PFSK-1 (cell line): ENCODE results near the gene RPH3AL.

Experiments
- FOXP2 ChIP-seq: optimal IDR thresholded peaks from 2 replicates; pipeline ENCODE3; 2011; ENCODE audit warnings: borderline replicate concordance, control low read depth, inconsistent platforms; ENCODE audit not compliant: insufficient read depth; ENCODE audit errors: extremely low read length, extremely low read depth
- POLR2AphosphoS5 ChIP-seq: IDR thresholded peaks from 2 replicates; pipeline ENCODE4 v1.6.1; 2012; ENCODE audit warnings: low read depth, mild to moderate bottlenecking, control low read depth, low read length, moderate library complexity
- REST ChIP-seq, 2 experiments: IDR thresholded peaks; 2 replicates each; pipeline versions ENCODE4 v1.6.1 to v1.8.0; 2011 to 2012; ENCODE audit warnings: low read depth in 2 of 2, low read length in 2 of 2, control low read depth in 1 of 2, inconsistent platforms in 1 of 2, mild to moderate bottlenecking in 1 of 2, moderate library complexity in 1 of 2; ENCODE audit not compliant: insufficient read depth in 1 of 2
- SIN3A ChIP-seq: IDR thresholded peaks from 2 replicates; pipeline ENCODE4 v1.6.1; 2012; ENCODE audit warnings: mild to moderate bottlenecking, low read length, moderate library complexity, borderline replicate concordance; ENCODE audit not compliant: insufficient read depth
- TAF1 ChIP-seq: IDR thresholded peaks from 2 replicates; pipeline ENCODE4 v1.6.1; 2012; ENCODE audit warnings: low read length, control low read depth, borderline replicate concordance; ENCODE audit not compliant: insufficient read depth

The RPH3AL gene

GRCh38 chr17:340074-340473, 12.5 kb downstream of the RPH3AL start:
- no peak for TF ChIP-seq REST (IDR thresholded peaks at IDR 0.05; ENCODE audit: insufficient read depth in 1 of 2, low read depth in 2 of 2, low read length in 2 of 2)
- no peak for TF ChIP-seq TAF1
- no peak for TF ChIP-seq SIN3A
- TF ChIP-seq FOXP2: no peak
- TF ChIP-seq POLR2AphosphoS5: no peak

DNA sequence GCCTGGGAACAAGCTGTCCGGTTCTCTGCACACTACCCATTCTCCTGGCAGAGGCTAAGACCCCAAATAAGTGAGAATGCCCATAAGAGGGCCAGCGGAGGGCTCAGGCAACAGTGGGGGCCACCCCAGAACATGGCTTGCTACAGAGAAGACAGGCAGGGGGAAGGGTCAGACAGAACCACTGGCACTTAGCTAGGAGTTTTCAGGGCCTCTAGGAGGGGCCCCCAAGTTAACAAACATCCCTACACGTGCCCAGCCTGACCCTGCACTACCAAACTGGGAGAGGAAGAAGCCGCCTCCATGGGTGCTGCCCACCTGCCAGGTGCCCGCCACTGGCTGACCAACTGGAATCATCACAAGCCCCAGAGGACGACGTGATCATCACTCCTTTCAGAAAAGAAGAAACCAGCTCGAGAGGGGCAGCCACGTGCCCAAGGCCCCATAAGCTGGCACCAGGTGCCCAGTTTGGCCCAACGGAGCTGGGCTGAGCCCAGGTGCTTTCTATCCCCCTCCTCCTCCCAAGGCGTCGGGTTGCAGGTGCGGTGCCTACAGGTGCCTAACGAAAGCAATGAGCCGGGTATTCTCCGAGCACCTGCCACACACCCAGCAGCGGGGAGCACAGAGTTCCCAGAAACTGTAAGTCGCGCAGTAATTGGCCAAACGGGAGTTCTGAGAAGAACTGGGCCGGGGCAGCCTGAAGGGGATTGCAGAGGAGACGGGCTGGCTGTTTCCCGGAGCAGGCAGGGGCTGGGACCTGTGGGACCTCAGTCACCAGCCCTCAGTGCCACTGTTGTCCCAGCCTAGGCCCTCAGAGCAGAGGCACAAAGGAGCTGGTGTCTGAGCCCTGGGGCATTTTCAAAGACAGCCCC, 13.2 kb downstream of the RPH3AL start:
- no peak for TF ChIP-seq SIN3A
- no peak for TF ChIP-seq POLR2AphosphoS5
- TF ChIP-seq TAF1: no peak
- TF ChIP-seq REST (IDR thresholded peaks at IDR 0.05; ENCODE audit: insufficient read depth in 1 of 2, low read depth in 2 of 2, low read length in 2 of 2): no peak
- no peak for TF ChIP-seq FOXP2

DNA sequence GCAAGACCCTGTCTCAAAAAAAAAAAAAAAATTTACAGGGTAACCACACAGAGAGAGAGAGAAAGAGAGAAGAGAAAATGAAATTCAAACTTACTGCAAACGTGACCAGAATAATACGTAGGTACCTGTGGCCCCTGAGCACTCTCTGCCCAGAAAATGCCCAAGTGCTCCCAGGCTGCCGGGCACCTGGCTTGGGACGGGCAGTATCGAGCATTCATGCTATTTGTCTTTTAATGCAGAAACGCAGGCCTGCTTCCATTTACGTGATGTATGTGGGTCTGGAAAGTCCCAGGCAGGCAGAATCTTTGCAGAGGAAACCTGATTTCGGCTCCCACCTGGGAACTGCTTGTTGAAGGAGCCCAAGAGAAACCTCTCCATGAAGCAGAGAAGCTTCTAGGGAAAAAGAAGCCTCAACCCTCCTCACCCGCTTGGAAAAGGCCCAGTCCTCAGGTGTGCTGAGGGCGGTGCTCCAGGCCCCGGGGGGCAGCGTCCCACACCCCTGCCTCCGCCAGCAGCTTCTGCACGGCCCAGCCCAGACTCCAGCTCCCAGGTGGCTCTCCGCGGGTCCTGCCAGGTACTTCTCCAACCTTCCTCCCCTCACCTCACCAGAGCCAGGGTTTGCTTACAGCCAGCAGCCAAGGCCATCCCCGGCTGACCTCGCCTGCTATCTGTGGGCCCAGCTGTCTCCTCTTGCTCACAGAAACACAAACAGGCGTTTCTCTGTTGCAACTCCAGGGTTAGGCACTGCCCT, 14.0 kb downstream of the RPH3AL start:
- TF ChIP-seq FOXP2 (no peak), POLR2AphosphoS5 (no peak), SIN3A (no peak), REST (IDR thresholded peaks at IDR 0.05; ENCODE audit: insufficient read depth in 1 of 2, low read depth in 2 of 2, low read length in 2 of 2) (no peak), TAF1 (no peak)

GRCh38 chr17:337866-338265, 14.7 kb downstream of the RPH3AL start:
- no peak for TF ChIP-seq POLR2AphosphoS5

- TF ChIP-seq SIN3A (no peak), FOXP2 (no peak), POLR2AphosphoS5 (no peak), REST (IDR thresholded peaks at IDR 0.05; ENCODE audit: insufficient read depth in 1 of 2, low read depth in 2 of 2, low read length in 2 of 2) (no peak), TAF1 (no peak)
Measured at GRCh38 chr17:337453-337852, 15.2 kb downstream of the RPH3AL start.
